ENCODE measurements around the gene PSMB7. TPM values are rescaled to one million over a fixed set of nuclear protein-coding genes. Genes with fewer than 3 reads are reported as not detected.

The PSMB7 gene
- total and polyA plus RNA-seq, 2 of the 8 experiments (the other 6 are each of a cell fraction or from before 2014, with no cell fraction given) = 222 to 357 TPM

DNA sequence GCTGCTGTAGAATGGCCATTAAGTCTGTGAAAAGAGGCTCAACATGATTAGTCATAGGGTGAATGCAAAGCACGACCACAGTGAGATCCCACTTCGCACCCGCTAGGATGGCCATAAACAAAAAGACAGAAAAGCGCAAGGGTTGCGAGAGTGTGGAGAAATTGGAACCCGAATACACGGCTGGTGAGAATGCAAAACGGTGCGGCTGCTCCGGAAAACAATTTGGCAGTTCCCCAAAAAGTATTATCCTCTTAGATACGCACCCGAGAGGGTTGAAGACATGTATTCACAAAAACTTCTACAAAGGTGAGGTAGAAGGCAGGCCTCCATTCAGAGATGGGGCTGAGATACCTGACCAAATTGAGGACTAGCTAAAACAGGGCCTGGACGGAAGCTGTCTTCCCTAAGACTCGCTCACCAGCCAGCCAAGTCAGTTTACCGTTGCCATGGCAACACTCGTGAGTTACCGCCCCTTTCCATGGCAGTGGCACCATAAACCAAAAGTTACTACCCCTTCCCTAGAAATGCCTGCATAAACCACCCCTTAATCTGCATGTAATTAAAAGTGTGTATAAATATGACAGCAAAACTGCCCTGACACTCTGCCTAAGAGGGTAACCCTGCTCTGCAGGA is 726 bp upstream of the PSMB7 start:
- Histone ChIP-seq H3K36me3 (ENCODE audit: control insufficient read depth in 2 of 4, insufficient read depth in 4 of 4, low read length in 3 of 4) (peaks cover 12 to 29% (median 22%) of the 10 kb centered on the region in 4 experiments; a peak in 7 of 8 replicates), H3K4me2 (ENCODE audit: insufficient read depth in 1 of 2, low read depth in 2 of 2, low read length in 2 of 2) (no peak overlapping the region; a peak in 1 of 4 replicates), H2BK120ac (replicated peaks; ENCODE audit: low read depth, low read length) (no peak overlapping the region), H4K5ac (ENCODE audit: insufficient read length, low read depth, low read length) (no peak overlapping the region), H3K23ac (ENCODE audit: insufficient read length) (no peak overlapping the region), H3K79me2 (ENCODE audit: control insufficient read depth in 1 of 2, insufficient read depth in 2 of 2, low read length in 2 of 2) (peaks cover 0 to 14% of the 10 kb centered on the region in 2 experiments; a peak in 3 of 4 replicates), H3K27ac (ENCODE audit: low read depth, low read length) (no peak overlapping the region), H2BK15ac (ENCODE audit: low read length) (no peak overlapping the region), H3K79me1 (ENCODE audit: low read depth, low read length) (no peaks in the 10 kb centered on the region; the same call in 1 of the 2 replicates), H3K18ac (ENCODE audit: extremely low read depth, low read length) (no peak overlapping the region), H2BK20ac (ENCODE audit: low read length) (no peak overlapping the region), H2BK5ac (ENCODE audit: low read depth, low read length) (no peak overlapping the region), H3K14ac (ENCODE audit: insufficient read length) (no peak overlapping the region), H3K27me3 (replicated peaks in 1 of 4; ENCODE audit: control insufficient read depth in 3 of 4, extremely low read depth in 1 of 4, insufficient read depth in 3 of 4, low read length in 3 of 4) (no peaks in the 10 kb centered on the region; a peak in 1 of 7 replicates), H2AK5ac (ENCODE audit: low read depth, low read length) (no peak overlapping the region), H3K9ac (replicated peaks in 1 of 4; ENCODE audit: extremely low read depth in 1 of 4, low read depth in 3 of 4, low read length in 3 of 4) (no peak overlapping the region; a peak in 1 of 7 replicates), H2BK12ac (ENCODE audit: low read depth, low read length) (no peak overlapping the region), H4K8ac (ENCODE audit: extremely low read depth, insufficient read depth, low read length) (no peak overlapping the region), H4K91ac (replicated peaks; ENCODE audit: insufficient read length, low read length) (no peak overlapping the region), H3K23me2 (ENCODE audit: low read depth, low read length) (peaks cover 2% of the 10 kb centered on the region; the same call in 1 of the 2 replicates), H3K4ac (replicated peaks; ENCODE audit: insufficient read length, low read depth, low read length) (no peak overlapping the region), H2AFZ (ENCODE audit: low read length) (no peak overlapping the region), H3K4me1 (replicated peaks in 1 of 4; ENCODE audit: control insufficient read depth in 3 of 4, insufficient read depth in 4 of 4, low read length in 3 of 4) (peaks cover 0 to 2% (median 2%) of the 10 kb centered on the region in 4 experiments; a peak in 6 of 7 replicates), H3K4me3 (ENCODE audit: extremely low read depth in 1 of 4, insufficient read depth in 2 of 4, low read depth in 3 of 4, low read length in 4 of 4) (no peak overlapping the region; a peak in 1 of 8 replicates), H4K20me1 (replicated peaks in 1 of 2; ENCODE audit: control insufficient read depth in 1 of 2, insufficient read depth in 2 of 2, low read length in 2 of 2) (no peaks in the 10 kb centered on the region), H3K9me3 (ENCODE audit: insufficient read depth in 2 of 2, low read depth in 1 of 2, low read length in 1 of 2) (no peaks in the 10 kb centered on the region), H3K56ac (replicated peaks; ENCODE audit: insufficient read length, low read depth, low read length) (no peak overlapping the region)
- FAIRE-seq (no peak), DNase-seq (ENCODE audit: low read depth in 1 of 2, low spot score in 2 of 2) (no peak)
- POLR2A ChIA-PET (ENCODE audit: partially characterized antibody) = interaction anchor here (0.9 kb wide), 1 partner anchor 14 kb away, joined by 3 read pairs; no protein-coding TSS in a partner anchor
- CTCF ChIA-PET (ENCODE audit: partially characterized antibody) = interaction anchor here (0.6 to 19.9 kb wide), 11 partner anchors 10 to 439 kb away, joined by 3 to 330 read pairs (median 3); no protein-coding TSS in a partner anchor
- TF ChIP-seq, protein P1, sequence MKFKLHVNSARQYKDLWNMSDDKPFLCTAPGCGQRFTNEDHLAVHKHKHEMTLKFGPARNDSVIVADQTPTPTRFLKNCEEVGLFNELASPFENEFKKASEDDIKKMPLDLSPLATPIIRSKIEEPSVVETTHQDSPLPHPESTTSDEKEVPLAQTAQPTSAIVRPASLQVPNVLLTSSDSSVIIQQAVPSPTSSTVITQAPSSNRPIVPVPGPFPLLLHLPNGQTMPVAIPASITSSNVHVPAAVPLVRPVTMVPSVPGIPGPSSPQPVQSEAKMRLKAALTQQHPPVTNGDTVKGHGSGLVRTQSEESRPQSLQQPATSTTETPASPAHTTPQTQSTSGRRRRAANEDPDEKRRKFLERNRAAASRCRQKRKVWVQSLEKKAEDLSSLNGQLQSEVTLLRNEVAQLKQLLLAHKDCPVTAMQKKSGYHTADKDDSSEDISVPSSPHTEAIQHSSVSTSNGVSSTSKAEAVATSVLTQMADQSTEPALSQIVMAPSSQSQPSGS (IDR thresholded peaks at IDR 0.05; ENCODE audit: low read length) = no peak
- no peak for TF ChIP-seq SP2 (IDR thresholded peaks at IDR 0.05; ENCODE audit: low read length)
- no peak for TF ChIP-seq TBP (IDR thresholded peaks at IDR 0.05; ENCODE audit: low read depth, low read length)
- TF ChIP-seq TAF1 (IDR thresholded peaks at IDR 0.05; ENCODE audit: low read depth, low read length) = no peak
- no peak for TF ChIP-seq SRF (IDR thresholded peaks at IDR 0.05; ENCODE audit: low read depth, low read length)
- TF ChIP-seq CBX5 (IDR thresholded peaks at IDR 0.05; ENCODE audit: low read depth, low read length) = no peak
- no peak for TF ChIP-seq NRF1 (IDR thresholded peaks at IDR 0.05; ENCODE audit: low read depth, low read length)
- WGBS, 2 experiments (ENCODE audit: extremely low coverage in 1 of 2, insufficient coverage in 1 of 2, insufficient read length in 1 of 2, insufficient replicate concordance in 2 of 2, low coverage in 1 of 2, low lambda C conversion rate in 2 of 2, missing lambda C conversion rate in 1 of 2) = 76% methylated on average over 17 of the region's 17 CpGs; no CpG with 5 or more reads in 1 of the 2 experiments

Measured in H1 (cell line).